Stimulated activated CD4-positive, alpha-beta T cell treated with anti-CD3 and anti-CD28 coated beads, Interleukin-1b, Interleukin-23, amount 100 ng/mL, for 48 hours (primary cell): ENCODE results near the gene PSMA2.
A peak's percentile ranks its signal among the peaks of the same experiment; 100 is the strongest.

ENCODE experiments used
- DNase-seq: peaks from one replicate; pipeline ENCODE4 v3.0.0-alpha.2; 2020

PSMA2 gene

DNA sequence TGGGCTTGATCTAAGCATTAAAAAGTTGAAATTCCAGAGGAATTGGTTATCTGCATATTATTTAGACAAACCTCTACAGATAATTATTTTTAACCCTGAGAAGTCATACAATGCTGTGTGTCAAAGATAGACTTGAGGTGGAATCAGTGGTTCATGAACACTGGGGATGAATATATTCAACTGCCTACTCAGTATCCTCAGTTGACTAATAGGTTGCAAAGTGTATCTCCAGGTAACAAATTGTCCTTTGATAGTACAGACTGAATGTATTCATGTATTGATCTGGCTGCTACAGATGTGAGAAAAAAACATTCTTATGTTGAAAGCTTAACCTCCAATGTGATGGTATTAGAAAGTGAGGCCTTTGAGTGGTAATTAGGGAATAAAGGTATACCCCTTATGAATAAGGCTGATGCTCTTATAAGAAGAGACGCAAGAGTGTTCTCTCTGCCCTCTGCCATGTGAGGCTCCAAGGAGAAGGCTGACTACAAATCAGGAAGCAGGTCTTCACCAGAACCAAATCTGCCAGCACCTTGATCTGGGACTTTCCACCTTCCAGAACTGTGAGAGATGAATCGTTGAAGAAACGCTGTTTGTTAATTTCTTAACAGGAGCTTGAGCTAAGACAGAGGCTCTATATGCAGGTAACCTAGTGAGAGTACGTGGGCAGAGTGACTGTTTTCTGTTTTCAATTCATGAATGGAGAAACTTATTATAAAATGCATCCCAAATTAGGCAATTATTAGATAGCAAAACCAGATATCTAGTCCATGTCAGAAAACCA lies 7.7 kb upstream of the PSMA2 start:
- no peak for DNase-seq

DNA sequence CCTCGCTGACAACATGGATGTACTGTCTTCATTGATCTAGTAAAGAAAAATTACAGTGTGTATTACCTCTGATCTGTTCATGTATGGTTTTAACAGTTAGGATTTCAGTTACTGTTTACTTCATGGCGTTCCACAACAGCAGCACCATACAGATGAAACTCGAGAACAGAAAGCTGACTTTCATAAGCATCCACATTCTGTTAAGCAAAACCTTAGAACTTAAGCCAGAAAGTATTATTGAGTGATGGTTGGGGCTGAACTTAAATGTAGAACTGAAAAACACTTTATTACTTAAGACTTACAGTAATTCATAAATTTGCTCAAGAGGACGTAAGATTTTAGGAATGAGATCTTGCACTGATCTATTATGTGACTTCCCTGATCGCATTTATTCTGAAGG lies 3.9 kb upstream of the PSMA2 start:
- no peak for DNase-seq

DNA sequence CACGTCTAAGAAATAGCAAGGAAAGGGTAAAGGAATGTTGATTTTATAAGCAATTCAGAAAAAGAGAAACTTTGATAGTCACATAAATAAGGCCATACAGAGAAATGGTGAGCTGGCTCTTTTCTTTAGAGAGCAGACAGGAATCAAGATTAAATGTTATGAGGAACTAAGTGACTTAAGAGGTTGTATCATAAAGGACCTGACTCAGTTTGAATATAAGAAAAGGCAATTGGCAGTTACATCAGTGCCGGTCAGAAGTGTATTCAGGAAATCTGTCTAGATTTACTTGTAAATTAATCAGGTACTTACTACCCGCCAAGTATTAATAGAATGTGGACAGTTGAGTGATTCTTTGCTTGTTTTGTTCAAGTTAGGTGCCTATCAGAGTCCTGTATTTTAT lies 2.3 kb upstream of the PSMA2 start:
- DNase-seq = no peak

DNA sequence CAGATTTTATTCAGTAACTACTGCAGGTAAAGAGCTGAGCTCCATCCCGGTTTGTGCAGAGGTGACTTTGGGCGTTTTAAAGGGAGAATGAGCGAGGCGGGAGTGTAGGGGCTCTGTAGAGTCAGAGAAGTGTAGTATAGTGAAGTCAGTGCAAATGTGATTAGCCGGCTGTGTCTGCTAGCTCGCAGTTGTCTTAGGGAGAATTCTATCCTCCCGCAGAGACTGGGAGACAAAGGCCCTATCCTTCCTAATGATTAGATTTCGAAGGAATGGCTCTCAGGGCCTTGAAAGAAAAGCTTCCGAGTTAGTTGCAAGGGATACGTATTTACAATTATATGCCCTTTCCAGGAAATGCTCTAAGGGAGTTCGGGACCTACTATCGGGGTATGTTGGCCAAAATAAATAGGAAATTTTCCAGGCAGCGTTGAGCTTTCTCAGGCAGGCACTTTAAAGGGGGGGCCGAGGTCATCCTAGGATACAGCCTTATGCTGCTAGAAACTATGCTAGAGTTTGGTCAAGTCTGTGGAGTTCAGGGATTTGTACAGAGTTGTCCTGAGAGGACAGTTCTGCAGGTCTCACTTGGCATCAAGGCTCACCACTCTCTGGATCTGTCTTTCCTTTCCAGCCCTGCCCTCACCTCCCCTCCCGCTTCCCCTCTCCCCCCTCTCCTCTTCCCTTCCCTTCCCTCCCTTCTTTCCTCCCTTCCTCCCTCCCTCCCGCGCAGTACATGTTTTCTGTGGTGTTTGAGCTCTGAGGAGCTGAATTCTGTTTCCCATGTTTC lies 1.0 kb upstream of the PSMA2 start:
- no peak for DNase-seq

DNA sequence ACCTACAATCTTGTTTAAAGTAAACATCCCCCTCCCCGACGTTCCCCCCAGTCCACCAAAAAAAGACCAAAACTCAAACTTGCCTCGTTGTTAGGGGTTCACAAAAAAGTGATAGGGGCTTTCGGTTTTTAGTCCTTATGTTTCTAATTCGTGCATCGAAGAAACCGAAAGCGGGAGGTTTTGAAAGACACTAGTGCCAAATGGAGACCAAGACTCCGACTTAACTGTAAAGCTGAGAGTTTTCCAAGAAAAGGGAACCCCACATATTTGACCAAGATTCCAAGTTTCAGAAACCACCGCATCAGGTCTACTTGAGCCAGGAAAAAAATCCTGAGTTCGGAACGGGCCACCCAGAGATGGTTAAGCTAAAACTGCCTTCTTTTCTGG lies 534 bp downstream of the PSMA2 start:
- DNase-seq = no peak

DNA sequence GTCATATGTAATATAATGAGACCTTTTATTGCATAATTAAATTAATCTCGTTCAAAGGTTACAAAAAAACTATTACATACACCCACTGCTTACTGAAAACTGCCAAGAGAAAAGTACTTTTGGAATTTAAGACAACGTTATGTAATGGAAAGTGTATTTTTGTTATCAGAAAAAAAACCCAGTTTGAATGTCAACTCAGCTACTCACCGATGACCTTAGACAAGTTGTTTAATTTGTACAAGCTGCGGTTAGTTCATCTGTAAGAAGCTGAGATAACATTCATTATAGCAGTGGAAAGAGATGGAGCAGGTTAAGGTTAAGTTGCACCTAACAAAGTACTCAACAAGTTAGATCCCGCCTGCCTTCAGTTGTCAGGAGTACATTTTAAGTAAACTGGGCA lies 1.1 kb downstream of the PSMA2 start:
- no peak for DNase-seq

DNA sequence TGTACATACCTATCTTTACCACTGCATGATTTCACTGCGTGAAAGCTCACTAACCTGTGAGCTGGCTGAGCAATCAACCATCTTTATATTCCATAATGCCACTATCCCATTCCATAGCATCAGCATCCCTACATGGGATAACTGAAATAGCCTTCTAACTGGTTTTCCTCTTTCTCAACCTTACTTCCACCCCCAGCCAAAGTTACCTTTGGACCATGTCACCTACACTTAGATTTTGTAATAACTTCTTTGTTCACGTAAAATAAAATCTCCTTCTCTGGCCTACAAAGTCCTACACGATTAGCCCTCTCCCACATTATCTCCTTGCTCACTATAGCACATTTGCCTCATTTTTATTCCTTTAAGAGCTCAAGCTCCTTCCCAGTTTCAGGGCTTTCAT lies 2.5 kb downstream of the PSMA2 start:
- no peak for DNase-seq

DNA sequence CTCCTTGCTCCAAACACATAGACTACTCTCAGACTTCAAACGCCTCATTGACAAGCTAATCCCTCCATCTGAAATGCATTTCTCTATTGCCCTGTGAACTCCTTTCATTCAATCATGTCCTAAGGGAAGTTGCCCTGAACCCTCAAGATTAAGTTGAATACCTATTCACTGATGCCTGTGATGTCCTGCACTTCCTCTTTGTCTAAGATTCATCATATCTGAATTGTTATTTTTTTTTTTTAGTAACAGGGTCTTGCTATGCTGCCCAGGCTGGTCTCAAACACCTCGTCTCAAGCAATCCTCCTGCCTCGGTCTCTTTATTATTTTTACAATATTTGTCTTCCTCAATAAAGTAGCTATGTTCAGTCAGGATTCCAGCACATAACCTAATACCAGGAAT lies 3.2 kb downstream of the PSMA2 start:
- no peak for DNase-seq

DNA sequence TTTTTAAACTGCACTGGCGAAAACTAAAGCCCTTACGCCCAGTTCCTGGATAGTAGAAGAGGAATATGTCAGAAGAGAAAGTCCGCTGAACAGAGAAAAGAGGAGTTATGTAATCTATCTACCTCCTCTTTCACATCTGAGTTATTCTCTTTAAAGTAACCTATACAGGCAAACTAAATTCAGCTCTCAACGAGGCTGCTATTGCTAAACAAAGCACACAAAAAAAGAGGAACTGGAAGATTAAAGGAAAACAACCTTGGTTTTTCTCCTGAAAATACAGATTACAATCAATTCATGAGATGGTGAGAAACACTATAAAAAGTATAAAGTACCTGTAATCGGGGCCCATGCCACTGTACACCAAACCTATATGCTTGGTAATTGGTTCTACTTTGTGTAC lies 5.8 kb downstream of the PSMA2 start:
- no peak for DNase-seq

DNA sequence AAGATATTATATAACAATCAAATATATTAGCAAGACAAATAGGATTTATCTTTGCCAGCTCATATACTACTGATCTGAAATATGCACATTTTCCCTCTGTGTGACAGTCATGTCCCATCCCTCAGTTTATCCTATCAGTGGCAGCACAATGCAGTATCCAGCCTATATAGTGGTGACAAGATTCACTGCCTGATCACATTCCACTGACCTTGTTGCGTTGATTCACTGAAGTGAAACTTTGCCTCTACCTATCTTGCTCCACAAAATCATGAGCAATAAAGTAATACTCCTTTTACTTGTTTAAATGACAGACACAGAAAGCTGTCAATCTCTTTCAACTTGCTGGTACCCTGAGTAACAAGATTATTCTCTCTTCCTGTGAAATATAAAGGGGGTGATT lies 6.3 kb downstream of the PSMA2 start:
- no peak for DNase-seq

DNA sequence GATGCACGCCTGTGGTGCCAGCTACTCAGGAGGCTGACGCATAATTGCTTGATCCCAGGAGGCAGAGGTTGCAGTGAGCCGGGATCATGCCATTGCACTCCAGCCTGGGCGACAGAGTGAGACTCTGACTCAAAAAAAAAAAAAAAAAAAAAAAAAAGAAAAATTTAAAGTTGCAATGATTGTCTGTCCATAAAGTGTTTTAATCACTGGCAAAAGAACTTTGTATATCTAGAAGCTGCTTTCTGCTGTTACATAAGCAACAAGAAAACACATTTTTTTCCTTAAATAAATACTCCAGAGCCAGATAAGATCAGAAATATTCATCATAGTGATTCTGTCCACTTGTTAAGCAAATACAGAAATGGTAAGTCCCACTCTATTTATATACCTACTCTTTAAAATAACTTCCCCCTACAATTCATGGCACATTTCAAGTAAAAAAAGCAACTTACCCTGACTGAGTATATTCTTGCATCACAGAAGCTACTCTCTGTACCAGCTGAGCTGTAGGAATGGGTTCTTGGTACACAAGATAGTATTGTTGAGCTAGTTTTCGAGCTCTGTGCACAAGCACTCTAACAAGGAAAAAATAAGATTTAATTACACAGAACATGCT lies 7.6 kb downstream of the PSMA2 start:
- no peak for DNase-seq

DNA sequence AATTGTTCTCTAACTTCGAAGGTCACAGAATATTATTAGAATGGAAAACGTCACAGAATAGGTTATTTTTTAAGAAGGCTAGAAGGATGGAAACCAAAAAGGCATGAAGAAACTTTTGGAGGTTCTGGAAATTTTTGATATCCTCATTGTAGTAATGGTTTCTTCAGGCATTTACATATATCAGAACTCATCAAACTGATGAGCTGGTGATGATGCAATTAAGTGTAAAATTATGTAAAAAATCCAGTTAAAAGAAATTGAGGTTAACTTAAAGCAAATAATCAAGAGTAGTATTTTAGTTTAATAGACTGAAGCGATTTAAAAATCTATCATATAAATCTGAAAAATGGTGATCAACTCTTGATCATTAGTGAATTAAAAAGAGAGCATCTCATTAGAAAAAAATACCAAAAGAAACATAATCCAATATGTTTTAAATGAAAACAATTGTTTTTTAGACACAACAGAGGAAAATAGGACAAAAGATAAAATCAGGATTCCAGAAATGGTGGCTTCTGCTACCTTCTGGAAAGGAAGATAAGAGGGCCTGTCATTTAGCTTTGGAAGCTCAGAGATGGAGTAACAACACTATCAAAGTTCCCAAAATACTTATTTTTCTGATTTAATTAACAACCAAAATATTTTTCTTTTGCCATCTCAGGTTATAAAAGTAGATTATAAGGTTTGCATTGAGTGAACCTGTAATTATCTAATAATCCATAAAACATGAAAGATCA lies 9.8 kb downstream of the PSMA2 start:
- no peak for DNase-seq

DNA sequence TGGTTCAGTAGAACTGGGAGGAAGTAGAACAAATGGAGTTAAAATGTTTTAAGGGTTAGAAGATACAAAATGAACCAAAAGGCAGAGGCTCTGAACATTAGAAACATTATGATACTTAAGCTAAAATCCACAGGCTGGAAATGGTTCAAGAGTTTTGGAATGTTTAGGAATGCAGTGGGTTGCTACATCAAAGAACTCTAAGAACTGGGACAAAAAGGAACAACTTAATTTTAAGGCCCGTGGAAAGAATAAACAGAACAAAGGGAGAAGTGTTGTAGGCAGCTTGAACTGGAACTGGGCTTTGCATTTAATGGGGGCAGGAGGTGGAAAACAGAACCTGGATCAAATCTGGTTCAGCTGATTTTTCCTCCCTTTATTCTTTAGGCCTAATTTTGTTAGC lies 16.6 kb downstream of the PSMA2 start:
- no peak for DNase-seq

DNA sequence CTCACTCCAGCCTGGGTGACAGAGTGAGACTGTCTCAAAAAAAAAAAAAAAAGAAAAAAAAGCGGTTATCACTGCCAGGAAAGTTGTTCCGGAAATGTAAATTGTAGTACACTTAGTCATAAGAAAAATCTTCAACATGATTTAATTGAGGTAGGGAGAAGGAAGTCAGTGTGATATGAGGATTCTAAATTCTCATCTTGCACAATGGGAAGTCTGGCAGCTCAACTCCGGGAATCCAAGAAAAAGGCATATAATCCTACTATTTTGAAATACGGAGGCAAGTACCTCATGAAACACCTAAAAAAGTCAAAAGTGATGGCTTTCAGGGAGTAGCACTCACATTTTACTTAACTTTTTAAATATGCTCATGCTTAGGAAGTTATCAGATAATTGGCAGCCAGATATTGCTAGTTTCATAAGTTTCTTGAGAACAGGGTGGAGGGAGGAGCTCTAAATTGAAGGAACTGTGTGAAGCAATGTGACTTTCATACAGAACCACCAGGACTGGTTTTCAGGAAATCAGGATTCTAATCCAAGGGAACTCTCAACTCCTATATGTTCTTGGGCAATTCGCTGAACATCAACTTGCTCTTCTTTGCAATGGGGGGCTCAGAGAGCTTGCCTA lies 17.4 kb downstream of the PSMA2 start:
- no peak for DNase-seq

DNA sequence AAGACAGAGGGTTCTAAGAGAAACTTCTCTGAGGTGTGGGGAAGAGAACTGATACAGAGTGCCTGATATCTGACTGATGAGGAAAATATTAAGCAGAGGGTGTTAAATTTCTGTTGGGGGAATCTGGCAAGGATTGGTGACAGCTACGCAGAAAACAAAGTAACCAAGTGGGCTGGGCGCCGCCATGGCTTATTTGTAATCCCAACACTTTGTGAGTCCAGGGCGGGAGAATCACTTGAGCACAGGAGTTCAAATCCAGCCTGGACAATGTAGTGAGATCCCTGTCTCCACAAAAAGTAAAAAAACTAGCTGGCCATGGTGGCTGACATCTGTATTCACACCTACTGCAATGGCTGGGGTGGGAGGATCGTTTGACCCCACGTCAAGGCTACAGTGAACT lies 18.0 kb downstream of the PSMA2 start:
- no peak for DNase-seq

DNA sequence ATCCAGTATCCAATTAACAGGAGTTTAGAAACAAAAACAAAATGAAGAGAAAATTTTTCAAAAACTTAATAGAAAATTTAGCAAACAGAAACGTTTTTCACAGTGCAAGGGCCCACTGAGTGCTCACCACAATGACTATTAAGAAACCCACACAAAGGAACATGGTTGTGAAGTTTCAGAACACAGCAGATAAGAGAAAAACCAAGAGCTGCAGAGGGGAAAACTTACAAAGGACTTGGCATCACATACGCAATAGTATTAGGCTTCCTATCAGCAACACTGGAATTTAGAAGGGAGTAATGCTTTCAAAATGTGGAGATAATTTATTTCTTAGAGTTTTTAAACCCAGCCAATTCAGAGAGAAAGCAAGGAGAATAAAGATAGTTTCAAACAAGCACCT lies 18.4 kb downstream of the PSMA2 start:
- no peak for DNase-seq

DNA sequence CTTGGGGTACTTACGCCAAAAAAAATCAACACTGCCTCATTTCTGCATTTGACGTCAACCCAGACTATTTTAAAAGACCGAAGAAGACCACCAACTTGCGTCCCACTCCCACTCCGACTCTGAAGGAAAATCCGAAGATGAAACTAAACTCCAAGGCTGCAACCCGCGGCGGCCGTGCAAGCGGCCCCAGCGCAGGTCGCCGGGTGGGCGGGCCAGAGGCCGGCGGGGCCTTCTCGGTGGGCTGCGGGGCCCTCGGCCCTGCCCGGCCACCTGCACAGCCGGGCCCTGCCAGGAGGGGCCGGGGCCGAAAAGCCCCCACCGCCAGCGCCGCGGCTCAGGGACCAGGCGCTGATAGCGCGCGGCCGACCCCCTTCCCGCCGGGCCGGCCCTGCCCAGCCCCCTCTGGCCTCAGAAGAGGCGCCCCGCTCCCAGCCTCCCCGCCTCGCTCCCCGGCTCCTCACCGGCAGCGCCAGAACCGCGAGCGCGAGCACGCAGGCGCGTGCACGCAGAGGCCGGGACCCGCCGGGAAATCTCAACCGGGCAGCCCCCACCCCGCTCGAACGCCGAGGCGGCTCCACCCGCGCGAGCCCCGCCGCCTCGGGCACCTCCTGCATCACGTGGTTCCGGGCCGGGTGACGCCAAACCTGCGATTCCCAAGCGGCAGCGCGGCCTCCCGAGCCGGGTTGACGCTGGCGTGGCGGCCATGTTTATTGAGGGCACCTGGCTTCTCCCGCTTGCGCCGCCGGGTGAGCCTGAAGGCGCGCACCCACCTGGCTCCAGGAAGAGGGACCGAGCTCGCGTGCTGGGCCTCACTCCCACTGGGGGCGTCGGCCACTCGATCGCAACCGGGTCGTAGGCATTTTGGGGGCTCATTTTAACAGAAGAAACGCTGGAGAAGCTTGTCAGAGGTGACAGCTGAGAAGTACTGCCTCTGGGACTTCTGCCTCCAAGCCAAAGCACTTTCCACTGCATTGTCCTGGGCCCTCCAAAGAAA lies 20.2 kb downstream of the PSMA2 start, which contains the start of gene C7orf25:
Gene C7orf25 (minus strand): TSS at position 617 of the 994 bp plus-strand sequence. CDS start 1,170 bp downstream, outside the sequence.
- DNase-seq = peak; percentile 94

DNA sequence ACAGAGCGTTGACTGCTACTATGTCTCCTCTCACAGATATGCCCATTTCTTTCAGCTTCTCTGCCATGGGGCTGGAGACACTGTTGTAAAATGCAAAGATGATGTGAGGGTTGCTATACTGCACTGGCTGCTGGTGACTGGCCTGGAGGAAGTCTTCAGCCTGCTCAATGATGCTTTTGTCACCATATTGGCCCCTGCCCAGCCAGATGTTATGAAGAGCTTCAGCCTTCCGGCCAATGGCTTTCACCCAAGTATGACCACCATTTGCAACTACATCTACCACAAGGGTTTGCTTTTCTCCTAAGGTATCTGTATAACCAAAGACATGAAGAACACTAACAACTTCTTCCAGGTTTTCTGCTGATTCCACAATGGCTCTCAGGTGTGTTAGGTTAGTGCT lies 21.7 kb downstream of the PSMA2 start:
- no peak for DNase-seq

DNA sequence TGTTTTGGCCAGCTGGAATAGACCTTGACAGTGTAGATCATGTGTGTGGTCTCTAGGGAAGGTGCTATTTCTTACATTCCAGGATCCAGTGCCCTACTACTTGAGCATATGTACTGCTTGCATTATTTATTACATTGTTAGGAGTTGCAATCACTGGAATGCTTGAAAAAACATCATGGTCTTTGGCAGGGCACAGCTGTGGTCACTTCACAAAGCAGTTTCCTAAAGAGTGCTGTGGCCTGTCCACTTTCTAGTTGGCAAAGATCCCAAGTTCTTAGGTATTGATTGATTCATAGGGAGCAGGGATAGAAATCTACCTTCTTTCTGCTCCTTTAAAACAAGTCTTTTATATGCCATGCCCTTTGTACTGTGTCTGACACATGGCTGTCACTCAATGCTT lies 24.7 kb downstream of the PSMA2 start:
- no peak for DNase-seq

DNA sequence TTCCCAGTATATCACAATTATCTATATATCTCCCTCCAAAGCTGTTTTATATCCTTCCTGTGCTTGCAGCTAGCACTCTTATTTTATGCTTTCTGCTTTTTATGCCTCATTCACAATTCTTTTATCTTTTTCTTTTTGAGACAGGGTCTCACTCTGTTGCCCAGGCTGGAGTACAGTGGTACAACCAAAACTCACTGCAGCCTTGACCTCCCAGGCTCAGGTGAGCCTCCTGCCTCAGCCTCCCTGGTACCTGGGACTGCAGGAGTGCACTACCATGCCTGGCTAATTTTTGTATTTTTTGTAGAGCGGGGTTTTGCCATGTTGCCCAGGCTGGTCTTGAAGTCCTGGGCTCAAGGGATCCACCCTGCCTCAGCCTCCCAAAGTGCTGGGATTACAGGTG lies 25.8 kb downstream of the PSMA2 start:
- no peak for DNase-seq

DNA sequence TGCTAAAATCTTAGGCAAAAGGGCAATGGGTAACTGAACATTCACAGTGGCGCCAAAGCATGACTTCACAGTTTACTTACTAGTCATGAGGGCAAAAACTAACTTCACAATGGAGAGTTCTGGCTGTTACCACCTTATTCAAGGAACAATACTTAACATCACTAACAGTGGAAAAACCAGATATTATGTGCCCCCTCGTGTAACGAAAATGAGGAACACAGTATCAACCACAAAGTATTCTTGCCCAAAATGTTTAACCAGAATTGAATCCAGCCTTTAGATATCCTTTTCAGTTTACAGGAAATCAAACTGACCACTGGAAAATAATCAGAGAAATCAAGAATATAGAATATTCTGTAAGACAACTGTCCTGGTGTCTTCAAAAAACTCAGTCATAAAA lies 29.6 kb downstream of the PSMA2 start:
- DNase-seq = no peak

DNA sequence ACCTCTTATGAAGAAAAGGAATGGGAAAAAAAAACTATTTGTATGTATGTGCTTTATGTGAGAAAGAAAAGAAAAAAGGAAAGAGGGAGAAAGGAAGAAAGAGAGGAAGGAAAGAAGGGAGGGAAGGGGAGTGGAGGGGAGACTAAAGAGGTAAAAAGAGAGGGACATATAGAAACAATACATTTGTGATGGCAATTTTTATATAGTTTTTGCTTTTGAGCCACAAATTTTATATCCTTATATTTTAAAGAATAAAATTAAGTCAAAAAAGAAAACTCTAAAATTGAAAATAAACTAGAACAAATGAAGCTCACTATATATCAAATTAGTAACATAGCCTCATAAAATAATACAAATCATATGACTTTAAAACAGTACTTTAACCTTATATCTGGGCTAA lies 31.1 kb downstream of the PSMA2 start:
- DNase-seq = no peak
